Measurements from ENCODE around the gene PRR36.

PRR36 gene

DNA sequence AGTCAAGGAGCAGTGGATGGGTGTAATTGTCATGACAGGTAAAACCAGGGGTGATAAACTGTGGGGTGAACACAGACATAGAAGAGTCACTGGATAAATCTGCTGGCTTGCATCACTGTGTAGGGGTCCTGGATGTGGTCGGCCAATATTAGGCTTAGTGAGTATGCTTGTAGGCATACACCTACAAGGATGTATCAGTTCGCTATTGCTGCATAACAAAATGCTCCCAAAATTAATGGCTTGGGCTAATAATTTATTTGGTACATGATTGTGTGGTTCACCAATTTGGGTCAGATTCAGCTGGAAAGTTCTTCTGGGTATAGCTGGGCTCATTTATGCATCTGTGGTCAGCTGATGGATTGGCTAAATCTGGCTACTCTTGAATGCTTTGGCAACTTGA lies 55.4 kb downstream of the PRR36 start:
- DNase-seq (ENCODE audit: low read depth) = no peak
